ENCODE measurements around the gene SYP.

DNA sequence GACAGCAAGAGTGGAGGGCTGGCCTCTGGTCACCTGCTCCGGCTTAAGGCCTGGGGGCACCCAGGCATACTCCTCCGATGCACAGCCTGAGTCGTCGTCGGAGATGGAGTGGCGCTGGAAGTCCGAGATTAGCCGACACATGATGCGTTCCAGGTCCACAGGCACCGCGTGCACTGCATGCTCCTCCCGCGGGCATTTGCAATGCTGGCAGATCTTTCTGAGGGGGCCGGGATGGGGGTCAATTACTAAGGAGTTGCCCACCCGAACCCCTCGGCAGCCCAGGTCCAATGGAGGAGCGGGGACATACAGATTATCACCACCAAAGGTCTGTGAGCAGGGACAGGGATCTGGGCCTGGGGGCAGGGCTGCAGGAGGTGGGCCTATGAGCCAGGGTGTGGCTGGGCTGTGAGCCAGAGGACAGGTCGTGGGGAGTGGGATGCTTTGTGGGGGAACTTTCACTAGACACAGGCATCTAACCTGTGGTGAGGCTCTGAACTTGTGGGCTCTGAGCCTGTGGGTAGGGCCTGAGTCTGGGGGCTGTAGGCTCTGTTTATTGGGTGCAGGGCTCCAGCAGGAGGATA, 16.2 kb downstream of the SYP start:
- TF ChIP-seq, protein P1, sequence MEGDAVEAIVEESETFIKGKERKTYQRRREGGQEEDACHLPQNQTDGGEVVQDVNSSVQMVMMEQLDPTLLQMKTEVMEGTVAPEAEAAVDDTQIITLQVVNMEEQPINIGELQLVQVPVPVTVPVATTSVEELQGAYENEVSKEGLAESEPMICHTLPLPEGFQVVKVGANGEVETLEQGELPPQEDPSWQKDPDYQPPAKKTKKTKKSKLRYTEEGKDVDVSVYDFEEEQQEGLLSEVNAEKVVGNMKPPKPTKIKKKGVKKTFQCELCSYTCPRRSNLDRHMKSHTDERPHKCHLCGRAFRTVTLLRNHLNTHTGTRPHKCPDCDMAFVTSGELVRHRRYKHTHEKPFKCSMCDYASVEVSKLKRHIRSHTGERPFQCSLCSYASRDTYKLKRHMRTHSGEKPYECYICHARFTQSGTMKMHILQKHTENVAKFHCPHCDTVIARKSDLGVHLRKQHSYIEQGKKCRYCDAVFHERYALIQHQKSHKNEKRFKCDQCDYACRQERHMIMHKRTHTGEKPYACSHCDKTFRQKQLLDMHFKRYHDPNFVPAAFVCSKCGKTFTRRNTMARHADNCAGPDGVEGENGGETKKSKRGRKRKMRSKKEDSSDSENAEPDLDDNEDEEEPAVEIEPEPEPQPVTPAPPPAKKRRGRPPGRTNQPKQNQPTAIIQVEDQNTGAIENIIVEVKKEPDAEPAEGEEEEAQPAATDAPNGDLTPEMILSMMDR (IDR thresholded peaks at IDR 0.05 in 8 of 11, conservative IDR thresholded peaks at IDR 0.05 in 3 of 11): no peak
- TF ChIP-seq POLR2A (IDR thresholded peaks at IDR 0.05): no peak

Data from spleen (tissue), 7 donors.